NB4 (cell line): ENCODE results near the gene DSCAML1.

Source experiments
- DNase-seq: peaks from one replicate; pipeline ENCODE4 v3.0.0; 2010; ENCODE audit warnings: low read depth
- H3K4me3 ChIP-seq: one replicate; pipeline ENCODE4 v1.5.1; 2011; ENCODE audit warnings: mild to moderate bottlenecking, low read depth, low read length, moderate library complexity
- MYC ChIP-seq: IDR thresholded peaks from 2 replicates; pipeline ENCODE4 v1.6.1; 2011; ENCODE audit warnings: low read depth, low read length
- POLR2A ChIP-seq: IDR thresholded peaks from 2 replicates; pipeline ENCODE4 v1.6.1; 2011; ENCODE audit warnings: mild to moderate bottlenecking; ENCODE audit not compliant: insufficient read length; ENCODE audit errors: extremely low read depth
- TF ChIP-seq, protein P1 (sequence below): IDR thresholded peaks from 2 replicates; pipeline ENCODE4 v1.6.1; 2011; ENCODE audit warnings: low read depth, low read length
- TF ChIP-seq, protein P2 (sequence below): IDR thresholded peaks from one replicate; pipeline ENCODE4 v1.5.1; 2012; ENCODE audit warnings: low read depth, low read length

Gene DSCAML1

DNA sequence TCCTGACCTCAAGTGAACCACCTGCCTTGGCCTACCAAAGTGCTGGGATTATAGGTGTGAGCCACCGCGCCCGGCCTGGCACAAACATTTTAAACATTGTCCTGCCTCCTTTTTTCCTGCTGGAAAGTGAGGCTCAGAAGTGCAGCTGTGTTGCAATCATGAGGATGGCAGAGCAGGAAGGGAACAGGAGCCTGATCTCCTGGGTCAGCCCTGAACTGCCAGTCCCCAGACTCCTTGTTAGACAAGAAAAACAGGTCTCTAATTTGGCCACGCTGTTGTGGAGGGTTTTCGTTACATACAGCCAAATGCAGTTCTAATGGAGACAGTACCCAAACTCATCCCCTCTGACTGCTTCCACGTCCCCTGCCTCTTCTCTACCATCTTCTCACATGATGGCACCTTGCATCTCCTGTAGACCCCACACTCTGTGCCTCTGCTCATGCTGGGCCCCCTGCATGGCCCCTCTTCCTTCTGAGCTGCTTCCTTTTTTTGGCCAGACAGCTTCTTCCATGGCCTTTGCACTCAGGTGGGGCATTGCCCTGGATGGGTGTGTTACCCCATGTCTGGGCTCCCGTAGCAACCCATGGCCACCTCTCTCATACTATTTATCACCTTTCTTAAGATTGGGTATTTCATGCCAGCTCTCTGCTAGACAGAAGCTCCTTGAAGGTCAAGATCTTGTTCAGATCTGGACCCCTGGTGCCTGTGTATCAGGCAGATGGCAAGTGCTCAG is 242.2 kb downstream of the DSCAML1 start:
- TF ChIP-seq MYC, result no peak
- no peak for TF ChIP-seq POLR2A
- TF ChIP-seq, protein P1, sequence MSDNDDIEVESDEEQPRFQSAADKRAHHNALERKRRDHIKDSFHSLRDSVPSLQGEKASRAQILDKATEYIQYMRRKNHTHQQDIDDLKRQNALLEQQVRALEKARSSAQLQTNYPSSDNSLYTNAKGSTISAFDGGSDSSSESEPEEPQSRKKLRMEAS, result no peak
- TF ChIP-seq, protein P2, sequence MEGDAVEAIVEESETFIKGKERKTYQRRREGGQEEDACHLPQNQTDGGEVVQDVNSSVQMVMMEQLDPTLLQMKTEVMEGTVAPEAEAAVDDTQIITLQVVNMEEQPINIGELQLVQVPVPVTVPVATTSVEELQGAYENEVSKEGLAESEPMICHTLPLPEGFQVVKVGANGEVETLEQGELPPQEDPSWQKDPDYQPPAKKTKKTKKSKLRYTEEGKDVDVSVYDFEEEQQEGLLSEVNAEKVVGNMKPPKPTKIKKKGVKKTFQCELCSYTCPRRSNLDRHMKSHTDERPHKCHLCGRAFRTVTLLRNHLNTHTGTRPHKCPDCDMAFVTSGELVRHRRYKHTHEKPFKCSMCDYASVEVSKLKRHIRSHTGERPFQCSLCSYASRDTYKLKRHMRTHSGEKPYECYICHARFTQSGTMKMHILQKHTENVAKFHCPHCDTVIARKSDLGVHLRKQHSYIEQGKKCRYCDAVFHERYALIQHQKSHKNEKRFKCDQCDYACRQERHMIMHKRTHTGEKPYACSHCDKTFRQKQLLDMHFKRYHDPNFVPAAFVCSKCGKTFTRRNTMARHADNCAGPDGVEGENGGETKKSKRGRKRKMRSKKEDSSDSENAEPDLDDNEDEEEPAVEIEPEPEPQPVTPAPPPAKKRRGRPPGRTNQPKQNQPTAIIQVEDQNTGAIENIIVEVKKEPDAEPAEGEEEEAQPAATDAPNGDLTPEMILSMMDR, result no peak
- H3K4me3 ChIP-seq, result no peak overlapping the region
- no peak for DNase-seq

DNA sequence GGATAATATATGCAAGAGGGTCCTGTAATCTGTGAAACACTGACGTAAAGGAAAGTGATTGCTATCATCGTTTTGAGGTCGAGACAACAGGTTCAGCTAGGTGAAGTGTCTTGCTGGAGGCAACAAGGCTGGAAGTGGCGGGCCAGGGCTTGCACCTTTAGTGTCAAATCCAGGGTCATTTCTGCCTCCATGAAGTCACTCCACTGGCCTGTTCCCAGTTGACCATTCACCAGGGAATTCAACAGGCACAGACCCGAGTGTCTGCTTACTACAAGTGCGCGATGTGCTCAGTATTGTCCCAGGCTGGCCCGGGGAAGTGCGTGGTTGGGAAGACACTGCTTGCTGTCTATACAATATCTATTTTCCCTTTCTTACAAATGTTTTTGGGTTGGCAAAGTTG is 244.4 kb downstream of the DSCAML1 start:
- H3K4me3 ChIP-seq, result no peak overlapping the region
- DNase-seq, result no peak
- TF ChIP-seq, protein P2, result no peak
- TF ChIP-seq MYC, result no peak
- TF ChIP-seq, protein P1, result no peak
- TF ChIP-seq POLR2A, result no peak

DNA sequence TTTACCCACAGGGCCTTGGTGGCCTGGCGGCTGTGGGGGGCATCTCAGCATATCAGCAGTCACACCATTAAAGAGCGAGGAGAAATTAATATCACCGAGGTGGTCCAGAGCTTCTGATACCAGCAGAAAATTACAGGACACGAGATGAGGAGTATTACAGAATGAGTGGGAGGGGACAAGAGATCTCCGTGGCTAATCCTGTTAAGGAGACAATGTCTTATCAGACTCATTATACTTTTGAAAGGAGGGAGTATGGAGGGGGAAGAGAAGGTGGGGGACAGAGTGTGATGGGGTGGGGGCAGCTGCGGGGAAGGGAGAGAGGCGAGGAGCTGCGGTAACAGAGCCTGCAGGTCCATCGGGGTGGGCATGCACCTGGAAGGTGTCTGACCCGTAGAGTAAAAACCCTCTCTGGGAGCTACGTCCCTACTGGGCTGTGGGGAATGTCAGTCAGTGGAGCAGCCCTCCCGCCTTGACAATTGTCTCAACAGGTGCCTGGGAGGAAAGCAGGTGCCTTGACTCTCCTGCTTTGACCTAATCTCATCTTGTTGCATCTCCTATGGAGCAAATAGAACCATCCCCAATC is 245.2 kb downstream of the DSCAML1 start:
- DNase-seq, result no peak
- TF ChIP-seq, protein P1, result no peak
- TF ChIP-seq, protein P2, result no peak
- TF ChIP-seq MYC (no peak), POLR2A (no peak)
- no peak overlapping the region for H3K4me3 ChIP-seq

DNA sequence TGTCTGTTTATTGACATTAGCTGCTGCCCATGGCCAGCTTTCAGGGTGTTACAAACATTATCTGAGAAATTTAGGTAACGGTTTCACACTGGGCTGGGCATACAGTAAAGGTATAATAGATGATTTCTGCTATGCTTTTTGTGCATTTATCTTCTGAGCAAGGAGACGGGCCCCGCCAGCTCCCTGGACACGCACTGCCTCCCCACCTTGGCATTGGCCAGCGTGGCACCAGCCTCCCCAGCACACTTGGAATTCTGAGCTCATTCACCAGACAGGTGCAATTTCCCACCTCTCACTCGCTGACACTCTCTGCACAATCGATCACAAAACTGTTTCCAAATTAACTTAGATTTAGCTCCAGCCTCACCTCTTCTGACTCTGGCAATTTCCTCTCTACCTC is 246.6 kb downstream of the DSCAML1 start:
- H3K4me3 ChIP-seq, result no peak overlapping the region
- no peak for DNase-seq
- TF ChIP-seq, protein P2, result no peak
- no peak for TF ChIP-seq POLR2A
- TF ChIP-seq MYC, result no peak
- TF ChIP-seq, protein P1, result no peak

DNA sequence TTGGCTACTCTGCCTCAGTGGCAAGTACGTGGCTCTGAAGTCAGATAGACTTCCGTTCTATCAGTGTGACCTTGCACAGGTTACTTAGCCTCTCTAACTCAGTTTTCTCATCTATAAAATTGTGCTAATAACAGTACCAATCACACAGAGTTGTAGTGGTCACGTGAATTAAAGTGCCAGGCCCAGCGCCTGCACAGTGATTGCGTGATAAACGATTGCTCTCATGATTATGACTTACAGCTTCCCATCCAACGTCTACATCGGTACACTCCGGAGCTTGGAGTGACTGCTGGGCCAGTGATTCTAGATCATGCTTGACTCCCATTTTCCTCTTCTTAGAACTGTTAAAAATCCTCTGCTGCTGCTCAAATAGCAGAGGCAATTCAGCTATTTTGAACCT is 247.6 kb downstream of the DSCAML1 start:
- no peak for DNase-seq
- TF ChIP-seq, protein P1, result no peak
- no peak for TF ChIP-seq MYC
- TF ChIP-seq, protein P2, result no peak

DNA sequence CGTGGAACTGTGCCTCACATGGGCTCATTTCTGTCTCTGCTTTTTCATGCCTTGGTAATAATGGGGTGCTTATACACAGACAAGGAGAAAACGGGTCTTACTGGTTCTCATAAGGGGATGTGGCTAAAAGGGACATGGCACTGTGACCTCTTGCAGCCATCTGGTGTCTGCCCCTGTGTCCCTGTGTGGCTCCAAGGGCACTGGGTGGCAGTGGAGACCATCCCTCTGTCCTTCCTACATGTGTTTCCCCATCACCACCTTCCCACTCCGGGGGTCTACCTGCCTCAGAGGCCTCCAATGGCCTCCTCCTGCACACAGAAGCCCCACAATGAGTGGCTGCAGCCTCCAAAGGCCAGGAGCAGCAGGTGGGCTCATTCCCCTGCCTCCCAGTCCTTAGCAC is 248.1 kb downstream of the DSCAML1 start:
- TF ChIP-seq POLR2A, result no peak
- TF ChIP-seq MYC, result no peak
- TF ChIP-seq, protein P1, result no peak
- TF ChIP-seq, protein P2, result no peak
- no peak for DNase-seq
- no peak overlapping the region for H3K4me3 ChIP-seq

More for the DNA sequence above, 247.6 kb downstream of the DSCAML1 start:
- H3K4me3 ChIP-seq, result no peak overlapping the region
